ENCODE data around the gene ZMIZ1. TPM values are rescaled to one million over a fixed set of nuclear protein-coding genes. Genes with fewer than 3 reads are reported as not detected.

The ZMIZ1 gene
- total RNA-seq, 1 experiment from 2014 or later: 28.4 TPM

GRCh38 chr10:79088613-79089355 is 20.0 kb downstream of the ZMIZ1 start:
- Histone ChIP-seq H3K9me3 (ENCODE audit: control insufficient read depth in 1 of 2, insufficient read depth in 1 of 2, low read depth in 1 of 2, low read length in 2 of 2) (no peaks in the 10 kb centered on the region), H3K9ac (ENCODE audit: low read length) (no peak overlapping the region), H2AFZ (ENCODE audit: low read depth, low read length, poor library complexity, severe bottlenecking) (no peak overlapping the region), H3K9me2 (ENCODE audit: insufficient read depth) (no peaks in the 10 kb centered on the region), H4K20me1 (ENCODE audit: insufficient read depth) (no peaks in the 10 kb centered on the region), H3K4me1 (ENCODE audit: control insufficient read depth in 1 of 2, insufficient read depth in 2 of 2, low read length in 2 of 2) (peaks cover 14 to 15% of the 10 kb centered on the region in 2 experiments), H3K79me2 (ENCODE audit: insufficient read depth, low read length) (peaks cover 64% of the 10 kb centered on the region; the same call in 1 of the 2 replicates), H3K27ac (ENCODE audit: low read depth, low read length) (no peak overlapping the region), H3K36me3 (ENCODE audit: control insufficient read depth in 1 of 2, insufficient read depth in 2 of 2, low read length in 2 of 2) (no peaks in the 10 kb centered on the region), H3K4me3 (replicated peaks in 1 of 2; ENCODE audit: low read depth in 1 of 2, low read length in 2 of 2) (no peak overlapping the region), H3K27me3 (ENCODE audit: insufficient read depth, low read length) (no peaks in the 10 kb centered on the region), H3K4me2 (ENCODE audit: low read length) (no peak overlapping the region)
- TF ChIP-seq ZNF274 (IDR thresholded peaks at IDR 0.05; ENCODE audit: low read depth, low read length) (no peak), RAD21 (IDR thresholded peaks at IDR 0.05; ENCODE audit: low read depth) (no peak), EZH2phosphoT487 (IDR thresholded peaks at IDR 0.05; ENCODE audit: borderline replicate concordance) (no peak), TCF7L2 (IDR thresholded peaks at IDR 0.05; ENCODE audit: borderline replicate concordance, extremely low read depth, insufficient read depth, insufficient read length) (no peak), ELF1 (IDR thresholded peaks at IDR 0.05; ENCODE audit: borderline replicate concordance, low read depth) (no peak), JUND (IDR thresholded peaks at IDR 0.05) (no peak), SP1 (IDR thresholded peaks at IDR 0.05; ENCODE audit: low read depth) (no peak), ZFX (IDR thresholded peaks at IDR 0.05) (no peak), REST (IDR thresholded peaks at IDR 0.05; ENCODE audit: low read depth) (no peak), POLR2AphosphoS5 (IDR thresholded peaks at IDR 0.05; ENCODE audit: low read depth, low read length) (no peak), CEBPB (IDR thresholded peaks at IDR 0.05; ENCODE audit: low read depth) (no peak), POLR2A (IDR thresholded peaks at IDR 0.05; ENCODE audit: borderline replicate concordance, extremely low read depth, insufficient read depth, insufficient read length) (no peak)
- TF ChIP-seq, protein P1, sequence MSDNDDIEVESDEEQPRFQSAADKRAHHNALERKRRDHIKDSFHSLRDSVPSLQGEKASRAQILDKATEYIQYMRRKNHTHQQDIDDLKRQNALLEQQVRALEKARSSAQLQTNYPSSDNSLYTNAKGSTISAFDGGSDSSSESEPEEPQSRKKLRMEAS (IDR thresholded peaks at IDR 0.05): no peak
- ATAC-seq: no peak
- ChIA-PET RAD21 (ENCODE audit: low non-redundant PET in 1 of 2, low total read pairs in 2 of 2, uncharacterized antibody in 2 of 2, unreplicated experiment in 2 of 2) (no interaction called here), CTCF (no interaction called here), POLR2A (no interaction called here)
- BruUV-seq (replicated peaks): no TSS peak
- intact Hi-C loops (cut with micrococcal nuclease): no loop called here
- no peak for DNase-seq (ENCODE audit: low read depth, low spot score)
